Tibial nerve (tissue), 4 donors: ENCODE measurements around the gene METTL22.

ENCODE experiments used
- EP300 ChIP-seq, 2 donors: sonication (generic); formaldehyde crosslinking; IDR thresholded peaks; one replicate each; pipeline ENCODE4 v1.6.1; 2017; ENCODE audit warnings: antibody characterized with exemption in 2 of 2, mild to moderate bottlenecking in 1 of 2
- POLR2A ChIP-seq, 2 donors: fragments of 450-650 bp; IDR thresholded peaks; one replicate each; pipeline ENCODE4 v1.6.1; 2017; ENCODE audit warnings: antibody characterized with exemption in 2 of 2, mild to moderate bottlenecking in 2 of 2, moderate library complexity in 2 of 2
- TF ChIP-seq, protein P1 (sequence below), 5 experiments: fragments of 200-600 bp in 3 of 5; fragments of 450-650 bp in 2 of 5; sonication (generic) in 3 of 5; IDR thresholded peaks; one replicate each; pipeline ENCODE4 v1.5.1; 2016 to 2019; ENCODE audit warnings: antibody characterized with exemption in 5 of 5, mild to moderate bottlenecking in 3 of 5, moderate library complexity in 2 of 5

- TF ChIP-seq, protein P1, sequence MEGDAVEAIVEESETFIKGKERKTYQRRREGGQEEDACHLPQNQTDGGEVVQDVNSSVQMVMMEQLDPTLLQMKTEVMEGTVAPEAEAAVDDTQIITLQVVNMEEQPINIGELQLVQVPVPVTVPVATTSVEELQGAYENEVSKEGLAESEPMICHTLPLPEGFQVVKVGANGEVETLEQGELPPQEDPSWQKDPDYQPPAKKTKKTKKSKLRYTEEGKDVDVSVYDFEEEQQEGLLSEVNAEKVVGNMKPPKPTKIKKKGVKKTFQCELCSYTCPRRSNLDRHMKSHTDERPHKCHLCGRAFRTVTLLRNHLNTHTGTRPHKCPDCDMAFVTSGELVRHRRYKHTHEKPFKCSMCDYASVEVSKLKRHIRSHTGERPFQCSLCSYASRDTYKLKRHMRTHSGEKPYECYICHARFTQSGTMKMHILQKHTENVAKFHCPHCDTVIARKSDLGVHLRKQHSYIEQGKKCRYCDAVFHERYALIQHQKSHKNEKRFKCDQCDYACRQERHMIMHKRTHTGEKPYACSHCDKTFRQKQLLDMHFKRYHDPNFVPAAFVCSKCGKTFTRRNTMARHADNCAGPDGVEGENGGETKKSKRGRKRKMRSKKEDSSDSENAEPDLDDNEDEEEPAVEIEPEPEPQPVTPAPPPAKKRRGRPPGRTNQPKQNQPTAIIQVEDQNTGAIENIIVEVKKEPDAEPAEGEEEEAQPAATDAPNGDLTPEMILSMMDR (IDR thresholded peaks at IDR 0.05), result no peak
- no peak for TF ChIP-seq EP300 (IDR thresholded peaks at IDR 0.05)
- no peak for TF ChIP-seq POLR2A (IDR thresholded peaks at IDR 0.05)
Observed at GRCh38 chr16:8595783-8596182, 25.7 kb upstream of the METTL22 start.
